GM19023 (cell line): ENCODE measurements around the gene CLDN1.

Experiments used
- ATAC-seq: cut with Tn5 transposase; IDR thresholded peaks from one replicate; pipeline ENCODE4 v1.9.1; 2021; ENCODE audit warnings: mild to moderate bottlenecking, moderate library complexity; ENCODE audit not compliant: unreplicated experiment

CLDN1 gene

GRCh38 chr3:190336516-190337189 is 14.4 kb upstream of the CLDN1 start:
- ATAC-seq, result no peak

GRCh38 chr3:190333961-190334360 is 11.7 kb upstream of the CLDN1 start:
- ATAC-seq, result no peak

- ATAC-seq, result no peak
Observed at GRCh38 chr3:190330936-190331734, 8.9 kb upstream of the CLDN1 start.

- no peak for ATAC-seq
Observed at GRCh38 chr3:190326930-190327329, 4.7 kb upstream of the CLDN1 start.

- no peak for ATAC-seq
Observed at GRCh38 chr3:190326361-190326760, 4.1 kb upstream of the CLDN1 start.

GRCh38 chr3:190325923-190326322 is 3.7 kb upstream of the CLDN1 start:
- ATAC-seq, result no peak

- ATAC-seq, result no peak
Observed at GRCh38 chr3:190323246-190323626, 990 bp upstream of the CLDN1 start.

- no peak for ATAC-seq
Observed at GRCh38 chr3:190322604-190323245, 479 bp upstream of the CLDN1 start.

GRCh38 chr3:190320594-190321362 is 1.5 kb downstream of the CLDN1 start:
- no peak for ATAC-seq

- no peak for ATAC-seq
Observed at GRCh38 chr3:190319660-190320059, 2.6 kb downstream of the CLDN1 start.

GRCh38 chr3:190318666-190319065 is 3.6 kb downstream of the CLDN1 start:
- no peak for ATAC-seq

GRCh38 chr3:190314741-190315140 is 7.5 kb downstream of the CLDN1 start:
- no peak for ATAC-seq

- ATAC-seq, result no peak
Observed at GRCh38 chr3:190309414-190309813, 12.8 kb downstream of the CLDN1 start.

- no peak for ATAC-seq
Observed at GRCh38 chr3:190308154-190308553, 14.1 kb downstream of the CLDN1 start.

- no peak for ATAC-seq
Observed at GRCh38 chr3:190307164-190307545, 15.1 kb downstream of the CLDN1 start.

- ATAC-seq, result no peak
Observed at GRCh38 chr3:190306513-190307163, 15.6 kb downstream of the CLDN1 start.

- no peak for ATAC-seq
Observed at GRCh38 chr3:190306026-190306425, 16.2 kb downstream of the CLDN1 start.

- no peak for ATAC-seq
Observed at GRCh38 chr3:190305406-190305805, 16.8 kb downstream of the CLDN1 start.

GRCh38 chr3:190303884-190304283 is 18.4 kb downstream of the CLDN1 start:
- no peak for ATAC-seq

GRCh38 chr3:190302212-190302867 is 19.9 kb downstream of the CLDN1 start:
- no peak for ATAC-seq
